ENCODE data around the gene XIST.

GRCh38 chrX:73839152-73839551, 13.4 kb downstream of the XIST start:
- TF ChIP-seq CTCF (IDR thresholded peaks at IDR 0.05) = no peak
- no peak for TF ChIP-seq EZH2 (IDR thresholded peaks at IDR 0.05; ENCODE audit: borderline replicate concordance, insufficient read depth, low read depth, low read length, poor library complexity, severe bottlenecking)

Measured in B cell (primary cell).